HG02642 (cell line): ENCODE results near the gene MEI4.
"Not testable (repeated sequence)": the region's sequence is repeated elsewhere in the genome, so short reads cannot be mapped to it uniquely, and the experiment has no call there.

Experiments
- ATAC-seq: cut with Tn5 transposase; IDR thresholded peaks from one replicate; pipeline ENCODE4 v1.9.1; 2021; ENCODE audit warnings: mild to moderate bottlenecking; ENCODE audit not compliant: unreplicated experiment, poor library complexity

MEI4 gene

GRCh38 chr6:77669913-77670312, 17.1 kb downstream of the MEI4 start:
- no peak for ATAC-seq

DNA sequence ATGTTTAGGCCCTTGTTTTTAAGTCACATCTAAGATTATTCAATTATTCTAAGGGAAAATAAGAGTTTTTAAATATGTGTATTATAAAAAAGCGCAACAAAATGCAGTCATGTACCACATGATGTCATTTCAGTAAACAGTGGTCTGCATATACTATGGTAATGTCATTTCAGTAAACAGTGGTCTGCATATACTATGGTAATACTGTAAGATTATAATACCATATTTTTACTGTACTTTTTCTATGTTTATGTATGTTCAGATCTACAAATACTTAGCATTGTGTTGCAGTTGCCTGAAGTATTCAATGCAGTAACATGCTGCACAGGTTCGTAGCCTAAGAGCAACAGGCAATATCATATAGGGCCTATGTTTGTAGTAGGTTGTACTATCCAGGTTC, 21.4 kb downstream of the MEI4 start:
- ATAC-seq, result no peak

DNA sequence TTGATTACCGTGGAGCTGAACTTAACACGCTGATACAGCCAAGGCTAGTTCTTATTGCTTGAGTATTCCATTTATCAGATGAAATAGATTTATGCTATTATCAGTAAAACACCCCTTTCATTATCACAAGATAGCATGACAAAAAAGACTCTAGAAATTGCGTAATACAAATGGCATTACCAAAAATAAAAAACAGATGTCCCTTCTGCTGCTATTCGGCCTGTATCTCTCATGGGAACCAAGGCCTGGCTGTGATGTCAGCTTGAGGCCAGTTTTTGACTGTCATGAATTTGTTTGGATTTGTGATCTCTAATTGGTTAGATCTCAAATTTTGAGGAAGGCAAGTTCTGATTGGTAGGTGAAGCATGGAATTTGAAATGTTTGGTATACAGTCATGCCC, 25.2 kb downstream of the MEI4 start:
- no peak for ATAC-seq

- ATAC-seq, result no peak
Measured at GRCh38 chr6:77683515-77683914, 30.7 kb downstream of the MEI4 start.

DNA sequence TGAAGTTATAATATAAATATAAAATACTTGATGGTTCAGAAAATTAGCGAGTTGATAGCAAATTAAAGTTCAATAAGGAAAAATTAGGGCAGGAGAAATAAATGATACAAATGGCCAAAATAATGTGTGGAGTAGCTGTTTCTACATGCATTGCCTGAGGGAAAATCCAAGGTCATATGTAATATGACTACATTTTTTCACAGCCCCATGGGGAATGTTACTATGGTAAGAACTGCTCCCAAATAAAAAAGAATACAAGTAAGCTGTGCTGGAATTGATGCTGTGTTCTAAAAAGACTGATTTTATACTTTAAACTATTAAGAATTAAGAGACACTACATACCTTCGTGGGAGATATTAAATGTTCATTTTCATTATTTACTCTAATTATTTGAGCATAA, 34.1 kb downstream of the MEI4 start:
- no peak for ATAC-seq

DNA sequence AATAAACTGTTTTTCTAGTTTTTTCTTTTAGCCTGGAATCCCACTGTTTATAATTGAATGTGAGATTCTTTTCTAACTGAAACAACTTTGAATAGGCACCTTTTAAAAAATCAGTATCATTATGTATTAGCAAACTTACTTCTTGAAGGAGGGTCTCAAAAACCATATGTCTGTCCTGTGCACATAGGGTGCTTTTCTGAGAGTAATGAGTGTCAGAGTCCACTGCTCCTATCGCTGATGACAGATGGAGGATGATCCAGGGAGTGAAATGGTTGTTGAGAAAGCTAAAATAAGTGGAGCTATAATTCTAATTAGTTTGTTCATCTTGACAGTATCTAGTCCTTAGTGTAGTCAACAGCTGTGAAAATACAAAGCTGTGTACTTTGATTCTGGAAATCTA, 35.8 kb downstream of the MEI4 start:
- ATAC-seq, result no peak

DNA sequence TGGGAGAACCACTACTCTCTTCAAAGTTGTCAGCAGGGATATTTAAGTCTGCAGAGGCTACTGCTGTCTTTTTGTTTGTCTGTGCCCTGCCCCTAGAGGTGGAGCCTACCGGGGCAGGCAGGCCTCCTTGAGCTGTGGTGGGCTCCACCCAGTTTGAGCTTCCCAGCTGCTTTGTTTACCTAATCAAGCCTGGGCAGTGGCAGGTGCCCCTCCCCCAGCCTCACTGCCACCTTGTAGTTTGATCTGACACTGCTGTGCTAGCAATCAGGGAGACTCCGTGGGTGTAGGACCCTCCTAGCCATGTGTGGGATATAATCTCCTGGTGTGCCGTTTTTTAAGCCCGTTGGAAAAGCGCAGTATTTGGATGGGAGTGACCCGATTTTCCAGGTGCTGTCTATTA, 47.3 kb downstream of the MEI4 start:
- ATAC-seq, result not testable (repeated sequence)

DNA sequence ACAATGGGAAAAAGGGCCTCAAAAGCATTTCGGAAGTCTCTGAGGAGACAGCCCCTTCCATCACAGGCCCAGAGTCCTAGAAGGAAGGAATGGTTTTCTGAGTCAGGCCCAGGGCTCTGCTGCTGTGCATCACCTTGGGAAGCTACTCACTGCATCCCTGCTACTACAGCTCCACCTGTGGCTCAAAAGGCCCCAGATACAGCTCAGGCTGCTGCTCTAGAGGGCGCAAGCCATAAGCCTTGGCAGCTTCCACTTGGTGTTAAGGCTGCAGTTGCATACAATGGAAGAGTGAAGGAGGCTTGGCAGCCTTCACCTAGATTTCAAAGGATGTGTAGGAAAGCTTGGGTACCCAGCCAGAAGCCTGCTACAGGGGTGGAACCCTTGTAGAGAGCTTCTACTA, 54.8 kb downstream of the MEI4 start:
- ATAC-seq, result no peak

DNA sequence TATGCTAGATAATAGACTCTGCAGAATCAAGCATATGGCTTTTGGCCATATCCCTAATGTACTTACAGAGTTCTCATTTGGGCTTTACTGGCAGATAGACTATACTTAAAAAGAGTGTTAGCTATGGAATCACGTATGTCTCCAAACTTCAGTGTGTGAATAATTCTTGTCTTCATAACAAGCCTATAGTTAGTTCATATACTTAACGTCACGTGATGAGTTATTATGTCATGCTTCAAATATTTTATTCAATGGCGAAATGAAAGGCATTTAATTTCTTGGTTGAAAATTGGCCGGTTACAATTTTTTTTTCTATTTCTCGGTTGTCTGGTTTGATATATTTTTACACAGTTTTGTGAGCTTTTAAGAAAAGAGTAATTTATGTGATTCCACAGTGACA, 62.7 kb downstream of the MEI4 start:
- no peak for ATAC-seq

DNA sequence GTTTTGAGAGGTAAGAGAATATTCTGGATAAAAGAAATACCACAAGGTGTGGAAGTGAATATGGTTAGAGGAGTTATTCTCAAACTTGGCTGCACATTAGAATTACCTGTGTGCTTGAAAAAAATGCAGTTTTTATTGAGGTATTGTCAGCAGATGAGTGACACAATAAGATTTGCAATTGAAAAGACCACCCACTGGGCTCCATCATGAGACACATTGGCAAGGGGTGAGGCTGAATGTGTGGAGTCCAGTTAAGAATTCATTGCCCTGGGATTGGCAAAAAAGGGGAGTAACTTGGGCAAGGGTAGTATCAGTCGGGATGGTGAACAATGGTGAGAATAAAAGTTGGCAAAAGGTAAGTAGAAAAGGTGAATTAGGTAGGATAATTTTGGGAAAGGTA, 63.5 kb downstream of the MEI4 start:
- ATAC-seq, result no peak

GRCh38 chr6:77736010-77736409, 83.2 kb downstream of the MEI4 start:
- not testable (repeated sequence) for ATAC-seq

DNA sequence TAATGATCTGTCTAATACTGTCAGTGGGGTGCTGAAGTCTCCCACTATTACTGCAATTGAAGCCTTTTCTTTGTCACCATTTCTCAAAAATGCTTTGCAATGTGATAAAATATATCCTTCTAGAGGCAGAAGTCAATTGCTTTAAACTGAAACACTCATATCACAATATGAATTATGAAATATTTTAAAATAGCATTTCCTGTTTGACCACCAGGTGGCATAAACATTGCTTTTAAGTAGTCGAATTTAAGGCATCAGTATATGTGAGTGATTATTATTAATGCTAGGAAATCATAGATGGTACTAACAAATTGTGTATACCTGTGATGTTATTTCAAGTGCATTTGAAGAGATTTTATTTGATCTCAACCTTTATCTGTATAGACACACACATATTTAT, 87.5 kb downstream of the MEI4 start:
- no peak for ATAC-seq

GRCh38 chr6:77752156-77752555, 99.3 kb downstream of the MEI4 start:
- ATAC-seq, result not testable (repeated sequence)

- no peak for ATAC-seq
Measured at GRCh38 chr6:77762386-77762785, 109.5 kb downstream of the MEI4 start.

- ATAC-seq, result no peak
Measured at GRCh38 chr6:77763124-77763523, 110.3 kb downstream of the MEI4 start.

DNA sequence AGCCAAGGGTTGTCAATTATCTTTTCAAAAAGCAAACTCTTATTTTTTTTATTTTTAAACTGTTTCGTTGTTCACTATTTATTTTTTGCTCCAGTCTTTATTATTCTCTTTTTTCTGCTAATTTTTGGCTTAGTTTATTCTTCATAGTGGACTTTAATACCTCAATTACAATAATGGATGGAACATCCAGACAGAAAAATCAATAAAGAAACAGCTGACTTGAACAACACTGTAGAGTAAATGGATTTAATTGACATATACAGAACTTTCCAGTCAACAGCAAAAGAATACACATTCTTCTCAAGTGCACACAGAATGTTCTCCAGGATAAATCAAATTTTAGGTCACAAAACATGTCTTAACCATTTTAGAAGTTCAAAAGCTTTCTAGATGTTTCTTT, 111.5 kb downstream of the MEI4 start:
- ATAC-seq, result no peak

- no peak for ATAC-seq
Measured at GRCh38 chr6:77773157-77773822, 120.5 kb downstream of the MEI4 start.

GRCh38 chr6:77774457-77774856, 121.6 kb downstream of the MEI4 start:
- no peak for ATAC-seq

DNA sequence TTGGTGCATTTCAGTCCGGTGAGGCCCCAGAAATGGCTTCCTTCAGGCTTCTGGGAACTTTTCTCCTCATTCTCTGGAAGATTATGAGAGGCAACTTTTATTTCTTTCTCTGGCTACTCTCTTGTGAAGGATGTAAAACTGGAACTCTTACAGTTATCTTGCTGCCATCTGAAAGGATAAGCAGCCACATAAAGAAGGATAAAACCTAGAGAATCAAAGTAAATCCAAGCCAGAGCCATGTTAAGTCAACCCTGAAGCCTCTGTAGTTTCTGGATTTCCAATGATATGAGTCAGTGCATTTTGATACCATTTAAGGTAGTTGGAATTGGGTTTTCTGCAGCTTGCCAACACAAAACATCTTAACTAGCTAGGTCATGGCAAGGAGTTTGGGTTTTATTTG, 123.6 kb downstream of the MEI4 start:
- ATAC-seq, result no peak

GRCh38 chr6:77778527-77778926, 125.7 kb downstream of the MEI4 start:
- ATAC-seq, result no peak

DNA sequence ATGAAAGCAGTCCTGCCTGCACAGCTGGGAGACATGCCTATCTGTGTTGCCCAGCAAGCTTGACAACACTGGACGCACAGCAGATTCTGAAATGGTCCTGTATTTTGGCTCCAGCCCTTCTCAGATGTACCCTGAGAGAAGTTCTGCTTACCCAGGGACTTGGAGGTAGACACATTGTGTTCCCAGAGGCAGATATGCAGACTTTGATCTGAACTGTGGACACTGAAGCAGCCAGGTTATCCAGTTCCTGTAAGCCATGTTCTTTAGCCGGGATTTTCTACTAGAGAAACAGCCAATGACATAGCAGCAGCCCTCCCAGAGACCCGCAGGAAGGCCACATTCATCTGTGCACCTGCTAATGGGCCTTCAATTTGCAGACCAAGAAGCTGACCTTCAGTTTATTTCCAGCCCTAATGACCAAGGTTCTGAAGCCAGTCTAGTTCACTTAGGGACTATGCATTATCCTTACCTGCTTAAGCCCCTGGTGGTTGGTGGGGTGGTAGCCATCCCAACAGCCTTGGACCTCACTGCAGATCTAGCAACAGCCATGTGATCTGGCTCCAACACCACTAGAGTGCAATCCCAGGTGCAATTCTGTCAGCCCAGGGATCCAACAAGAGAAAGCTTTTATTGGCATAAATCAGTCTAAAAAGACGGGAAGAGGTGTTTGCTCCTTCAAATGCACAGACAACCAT, 134.2 kb downstream of the MEI4 start:
- ATAC-seq, result no peak
